Ishikawa (cell line): ENCODE data around the gene RNASEH2A.

ENCODE experiments used
- CEBPB ChIP-seq: IDR thresholded peaks from 2 replicates; pipeline ENCODE4 v1.6.1; 2012
- CREB1 ChIP-seq: IDR thresholded peaks from 2 replicates; pipeline ENCODE4 v1.6.1; 2012; ENCODE audit warnings: low read depth
- EGR1 ChIP-seq: IDR thresholded peaks from 2 replicates; pipeline ENCODE4 v1.6.1; 2012
- EP300 ChIP-seq: IDR thresholded peaks from 2 replicates; pipeline ENCODE4 v1.6.1; 2012; ENCODE audit warnings: borderline replicate concordance
- FOXM1 ChIP-seq: IDR thresholded peaks from 2 replicates; pipeline ENCODE4 v1.6.1; 2012; ENCODE audit warnings: low read depth, borderline replicate concordance
- NFIC ChIP-seq: IDR thresholded peaks from 2 replicates; pipeline ENCODE4 v1.6.1; 2012
- RAD21 ChIP-seq: IDR thresholded peaks from 2 replicates; pipeline ENCODE4 v1.6.1; 2012; ENCODE audit warnings: low read depth
- REST ChIP-seq: IDR thresholded peaks from 2 replicates; pipeline ENCODE4 v1.6.1; 2012; ENCODE audit warnings: low read depth, mild to moderate bottlenecking
- TAF1 ChIP-seq: IDR thresholded peaks from 2 replicates; pipeline ENCODE4 v1.6.1; 2012; ENCODE audit warnings: low read depth, mild to moderate bottlenecking
- TCF12 ChIP-seq: IDR thresholded peaks from 2 replicates; pipeline ENCODE4 v1.6.1; 2012; ENCODE audit warnings: low read depth
- TEAD4 ChIP-seq: IDR thresholded peaks from 2 replicates; pipeline ENCODE4 v1.6.1; 2012
- USF1 ChIP-seq: IDR thresholded peaks from 2 replicates; pipeline ENCODE4 v1.6.1; 2012
- YY1 ChIP-seq: IDR thresholded peaks from 2 replicates; pipeline ENCODE4 v1.6.1; 2012; ENCODE audit warnings: low read depth
- ZBTB7A ChIP-seq: IDR thresholded peaks from 2 replicates; pipeline ENCODE4 v1.6.1; 2012; ENCODE audit warnings: low read depth
- TF ChIP-seq, protein P1 (sequence below): IDR thresholded peaks from 2 replicates; pipeline ENCODE4 v1.6.1; 2012

The RNASEH2A gene

GRCh38 chr19:12806242-12807081, at the start of gene RNASEH2A:
TSS of gene RNASEH2A (plus strand) at chr19:12806584. CDS start at chr19:12806674, 90 bp downstream.
- TF ChIP-seq ZBTB7A = no peak
- peak; percentile 75 for TF ChIP-seq TAF1
- 0 out of 2 replicates have a peak, but pooled peaks have one; percentile 60 for TF ChIP-seq TCF12
- TF ChIP-seq YY1 = peak; percentile 89
- TF ChIP-seq, protein P1, sequence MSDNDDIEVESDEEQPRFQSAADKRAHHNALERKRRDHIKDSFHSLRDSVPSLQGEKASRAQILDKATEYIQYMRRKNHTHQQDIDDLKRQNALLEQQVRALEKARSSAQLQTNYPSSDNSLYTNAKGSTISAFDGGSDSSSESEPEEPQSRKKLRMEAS = peak; percentile 97
- no peak for TF ChIP-seq USF1
- no peak for TF ChIP-seq RAD21
- TF ChIP-seq CREB1 = peak; percentile 75
- 0 out of 2 replicates have a peak, but pooled peaks have one; percentile 5 for TF ChIP-seq TEAD4
- peak; percentile 53; the same call in 1 of the 2 replicates for TF ChIP-seq FOXM1
- no peak for TF ChIP-seq EP300

- no peak for TF ChIP-seq CREB1
- no peak; the same call in 1 of the 2 replicates for TF ChIP-seq TCF12
- TF ChIP-seq RAD21 = peak; percentile 51; the same call in 1 of the 2 replicates
- TF ChIP-seq, protein P1 = 0 out of 2 replicates have a peak, but pooled peaks have one; percentile 19
These were observed 48.7 kb upstream of the RNASEH2A start for GRCh38 chr19:12757544-12758274.

GRCh38 chr19:12759686-12760085, 46.7 kb upstream of the RNASEH2A start:
- TF ChIP-seq EGR1 = no peak
- no peak for TF ChIP-seq TEAD4
- no peak for TF ChIP-seq RAD21
- TF ChIP-seq REST = no peak
- no peak for TF ChIP-seq USF1
- TF ChIP-seq YY1 = no peak
- TF ChIP-seq TCF12 = no peak
- no peak for TF ChIP-seq CEBPB
- TF ChIP-seq FOXM1 = no peak
- TF ChIP-seq ZBTB7A = no peak
- TF ChIP-seq NFIC = no peak
- no peak for TF ChIP-seq CREB1
- TF ChIP-seq, protein P1 = no peak
- TF ChIP-seq TAF1 = no peak

GRCh38 chr19:12763100-12763499, 43.3 kb upstream of the RNASEH2A start:
- TF ChIP-seq CREB1 = no peak
- no peak for TF ChIP-seq RAD21
- TF ChIP-seq, protein P1 = no peak

DNA sequence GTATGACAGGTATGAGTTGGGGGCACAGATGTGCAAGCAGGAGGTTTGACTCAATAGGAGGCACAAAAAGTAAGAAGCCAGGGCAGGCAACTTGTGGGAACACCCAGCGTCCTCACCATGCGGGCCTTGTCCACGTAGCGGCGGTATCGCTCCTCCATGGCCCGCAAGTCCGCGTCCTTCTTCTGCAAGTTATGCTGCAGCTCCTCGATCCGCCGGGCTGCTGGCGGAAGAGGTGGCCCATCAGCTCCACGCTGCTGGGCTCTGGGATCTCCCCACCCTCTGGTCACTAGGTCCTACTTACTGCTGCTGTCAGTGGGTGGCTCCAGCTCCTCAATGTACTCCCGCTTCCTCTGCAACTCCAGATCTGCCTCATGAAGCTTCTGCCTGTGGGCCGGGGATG, 41.7 kb upstream of the RNASEH2A start:
- TF ChIP-seq CEBPB = no peak
- no peak for TF ChIP-seq ZBTB7A

- no peak for TF ChIP-seq EP300
- no peak for TF ChIP-seq TEAD4
- TF ChIP-seq CEBPB = no peak
- no peak for TF ChIP-seq EGR1
- peak; percentile 65 for TF ChIP-seq RAD21
- TF ChIP-seq CREB1 = no peak
These were observed 40.3 kb upstream of the RNASEH2A start for GRCh38 chr19:12766051-12766521.

DNA sequence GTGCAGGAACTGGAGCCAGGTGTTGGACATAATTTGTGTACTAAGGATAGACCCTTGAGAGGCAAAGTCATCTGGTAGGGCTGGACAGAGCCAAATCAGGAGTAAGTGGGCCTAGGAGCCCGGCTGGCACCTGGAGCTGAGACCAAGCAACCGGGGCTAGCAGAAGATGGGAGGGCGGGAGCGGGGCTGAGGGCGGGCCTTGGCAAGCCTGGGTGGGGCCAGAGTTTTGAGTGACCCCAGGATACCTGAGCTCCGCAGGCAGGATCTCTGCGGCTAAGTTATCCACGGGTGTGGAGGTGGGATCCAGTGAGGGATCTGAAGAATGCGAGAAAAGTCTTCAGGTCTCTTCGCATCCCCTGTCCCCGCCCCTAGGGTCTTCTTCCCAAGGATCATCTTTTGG, 39.2 kb upstream of the RNASEH2A start:
- TF ChIP-seq USF1 (no peak), TEAD4 (no peak), YY1 (no peak), NFIC (no peak), TAF1 (no peak), ZBTB7A (no peak), EP300 (no peak), CEBPB (no peak), TCF12 (no peak), CREB1 (no peak), EGR1 (no peak), REST (no peak), RAD21 (no peak), FOXM1 (no peak)
- TF ChIP-seq, protein P1 = no peak
